GM12878 (cell line): ENCODE data around the gene ADH6. TPM values are rescaled to one million over a fixed set of nuclear protein-coding genes. Genes with fewer than 3 reads are reported as not detected.
"Not testable (repeated sequence)": the region's sequence is repeated elsewhere in the genome, so short reads cannot be mapped to it uniquely, and the experiment has no call there.

Source experiments
- ATAC-seq: fragments of 200-7000 bp; cut with Tn5 transposase; 3 replicates; pipeline ENCODE4 v1.9.1; 2020; ENCODE audit warnings: mild to moderate bottlenecking, moderate library complexity
- BruUV-seq: library from RNA; stranded (reverse); fragments of 400-500 nt; replicated peaks from 2 replicates; lab custom pipeline; 2021; lab: Mats Ljungman, UMichigan
- CTCF ChIA-PET: fragments of 300-600 bp; sonication (Branson Sonifier 250); formaldehyde crosslinking; extraction: SDS; loops from one replicate; lab custom pipeline; 2021; ENCODE audit warnings: inconsistent platforms; lab: Yijun Ruan, JAX
- POLR2A ChIA-PET: fragments of 350-600 bp; formaldehyde crosslinking; extraction: SDS; loops from one replicate; lab custom pipeline; 2021; ENCODE audit warnings: inconsistent platforms; lab: Charles Lee
- RAD21 ChIA-PET: fragments of 300-600 bp; sonication (Branson Sonifier 250); formaldehyde crosslinking; loops from one replicate; lab custom pipeline; 2023; ENCODE audit warnings: antibody characterized with exemption; ENCODE audit not compliant: unreplicated experiment; lab: Charles Lee
- SMC1A ChIA-PET: fragments of 300-600 bp; sonication (Branson Sonifier 250); formaldehyde crosslinking; loops from one replicate; lab custom pipeline; 2023; ENCODE audit not compliant: unreplicated experiment, uncharacterized antibody; lab: Charles Lee
- DNase-seq: peaks from one replicate; pipeline ENCODE4 v3.0.0-alpha.2; 2011; ENCODE audit warnings: low read depth, low spot score
- FAIRE-seq: peaks from 3 replicates; lab custom pipeline; 2011; peaks lifted over from hg19 to GRCh38; lab: Jason Lieb, UNC
- H2AFZ ChIP-seq: 2 replicates; pipeline ENCODE4 v1.6.0; 2011; ENCODE audit warnings: low read depth, low read length, control low read depth; ENCODE audit not compliant: control insufficient read depth
- H3K27ac ChIP-seq: 2 replicates; pipeline ENCODE4 v1.5.1; 2011; ENCODE audit warnings: control low read depth; ENCODE audit not compliant: control insufficient read depth, insufficient read depth
- H3K27me3 ChIP-seq, 2 experiments: replicated peaks in 1 of 2; 2 replicates each; pipeline versions ENCODE4 v1.6.0 to v1.6.1; 2011; ENCODE audit warnings: low read length in 1 of 2; ENCODE audit not compliant: control insufficient read depth in 2 of 2, insufficient read depth in 2 of 2
- H3K36me3 ChIP-seq, 2 experiments: 2 replicates each; pipeline ENCODE4 v1.5.1; 2011; ENCODE audit warnings: low read length in 1 of 2; ENCODE audit not compliant: control insufficient read depth in 2 of 2, insufficient read depth in 2 of 2
- H3K4me1 ChIP-seq: 2 replicates; pipeline ENCODE4 v1.6.1; 2011; ENCODE audit warnings: mild to moderate bottlenecking, low read length, moderate library complexity, mixed read lengths; ENCODE audit not compliant: control insufficient read depth, insufficient read depth
- H3K4me2 ChIP-seq: 2 replicates; pipeline ENCODE4 v1.6.0; 2011; ENCODE audit warnings: control low read depth; ENCODE audit not compliant: control insufficient read depth, insufficient read depth
- H3K4me3 ChIP-seq: fragments of 200-600 bp; sonication (generic); 2 replicates; pipeline ENCODE4 v1.5.1; 2016
- H3K79me2 ChIP-seq: 2 replicates; pipeline ENCODE4 v1.6.0; 2011; ENCODE audit warnings: low read length; ENCODE audit not compliant: control insufficient read depth, insufficient read depth
- H3K9ac ChIP-seq: 2 replicates; pipeline ENCODE4 v1.8.0; 2011; ENCODE audit warnings: low read length, control low read depth, mixed read lengths; ENCODE audit not compliant: control insufficient read depth, insufficient read depth
- H3K9me3 ChIP-seq: replicated peaks from 3 replicates; pipeline ENCODE4 v1.5.1; 2011; ENCODE audit warnings: mild to moderate bottlenecking, low read length; ENCODE audit not compliant: control insufficient read depth, insufficient read depth
- H4K20me1 ChIP-seq: 2 replicates; pipeline ENCODE4 v1.6.0; 2011; ENCODE audit not compliant: control insufficient read depth, insufficient read depth
- BCL11A ChIP-seq: IDR thresholded peaks from 2 replicates; pipeline ENCODE4 v1.6.1; 2011; ENCODE audit warnings: low read depth, low read length
- BMI1 ChIP-seq: fragments of 450-650 bp; IDR thresholded peaks from 2 replicates; pipeline ENCODE4 v1.6.1; 2016; ENCODE audit warnings: mild to moderate bottlenecking, moderate library complexity, borderline replicate concordance
- CEBPB ChIP-seq, 2 experiments: fragments of 150-350 bp in 1 of 2; IDR thresholded peaks; 2 replicates each; pipeline ENCODE4 v1.6.1; 2012 to 2014; ENCODE audit warnings: low read depth in 2 of 2, low read length in 2 of 2, borderline replicate concordance in 1 of 2, inconsistent platforms in 1 of 2
- CHD1 ChIP-seq: IDR thresholded peaks from 2 replicates; pipeline ENCODE4 v1.6.1; 2012; ENCODE audit warnings: low read depth, low read length, improper control_type of control experiment
- ESRRA ChIP-seq: IDR thresholded peaks from 2 replicates; pipeline ENCODE4 v1.6.1; 2012; ENCODE audit warnings: mild to moderate bottlenecking, low read length, improper control_type of control experiment
- GABPA ChIP-seq: IDR thresholded peaks from 2 replicates; pipeline ENCODE4 v1.6.1; 2014; ENCODE audit warnings: antibody characterized with exemption, low read depth, mild to moderate bottlenecking, inconsistent platforms
- KLF5 ChIP-seq: fragments of 450-650 bp; IDR thresholded peaks from 2 replicates; pipeline ENCODE4 v1.6.1; 2014; ENCODE audit warnings: mild to moderate bottlenecking; ENCODE audit not compliant: partially characterized antibody
- MEF2A ChIP-seq: IDR thresholded peaks from 2 replicates; pipeline ENCODE4 v1.6.1; 2011; ENCODE audit warnings: low read depth, mild to moderate bottlenecking, low read length, moderate library complexity; ENCODE audit not compliant: insufficient read depth
- RB1 ChIP-seq: fragments of 450-650 bp; formaldehyde crosslinking; IDR thresholded peaks from 2 replicates; pipeline ENCODE4 v1.6.1; 2017; ENCODE audit warnings: mild to moderate bottlenecking, borderline replicate concordance
- SREBF2 ChIP-seq: IDR thresholded peaks from 2 replicates; pipeline ENCODE4 v1.6.1; 2012; ENCODE audit warnings: mild to moderate bottlenecking, low read length
- STAT3 ChIP-seq: IDR thresholded peaks from 2 replicates; pipeline ENCODE4 v1.6.1; 2011; ENCODE audit warnings: low read depth, low read length, improper control_type of control experiment
- WGBS: methylation state at CpG from one replicate; pipeline ENCODE4 v1.1.6; 2016; ENCODE audit warnings: low lambda C conversion rate; ENCODE audit not compliant: insufficient replicate concordance, insufficient coverage; ENCODE audit errors: missing lambda C conversion rate; 5-methylcytosine and 5-hydroxymethylcytosine counted together
- in situ Hi-C: fragments of 300-500 bp; cut with MboI; formaldehyde crosslinking; loops from 9 replicates; pipeline ENCODE4 v1.14.3; 2018; ENCODE audit warnings: mixed read lengths
- intact Hi-C: fragments of 100-400 bp; cut with micrococcal nuclease; formaldehyde crosslinking; loops from one replicate; pipeline ENCODE4 v1.14.2; 2022; ENCODE audit not compliant: unreplicated experiment
- polyA plus RNA-seq, 11 experiments: library from polyadenylated mRNA; depleted of rRNA in 4 of 11; unstranded in 6 of 11; stranded (reverse) in 5 of 11; fragments of >200 nt; fragmentation: Nextera tagmentation in 4 of 11; fragmentation: Illumina TruSeq in 1 of 11; extraction: Ambion mirVana in 4 of 11; extraction: Trizol in 1 of 11; gene quantifications; 1 replicate in 1 of 11; 2 replicates in 10 of 11; pipeline versions ENCODE4 v1.2.1 to v1.2.3, GENCODE V29; 2011 to 2016; ENCODE audit warnings: inconsistent platforms in 2 of 11, missing spikeins in 2 of 11, low read depth in 1 of 11
- total RNA-seq, 4 experiments: library from RNA; depleted of rRNA in 3 of 4; stranded (reverse); fragments of >200 nt in 3 of 4; fragmentation: Illumina TruSeq in 1 of 4; extraction: Trizol in 1 of 4; gene quantifications; 2 replicates each; pipeline versions ENCODE4 v1.2.1 to v1.2.3, GENCODE V29; 2013 to 2021
- TF ChIP-seq, protein P1 (sequence below): fragments of 450-650 bp; IDR thresholded peaks from 2 replicates; pipeline ENCODE4 v1.6.1; 2017; ENCODE audit warnings: mild to moderate bottlenecking
- TF ChIP-seq, protein P2 (sequence below): fragments of 450-650 bp; IDR thresholded peaks from 2 replicates; pipeline ENCODE4 v1.6.1; 2017; ENCODE audit warnings: low read depth, mild to moderate bottlenecking, moderate library complexity

The ADH6 gene
- total and polyA plus RNA-seq, 10 of the 15 experiments (the other 5 are each of a cell fraction or from before 2014, with no cell fraction given): 0.03 to 0.16 TPM; not detected in 8

DNA sequence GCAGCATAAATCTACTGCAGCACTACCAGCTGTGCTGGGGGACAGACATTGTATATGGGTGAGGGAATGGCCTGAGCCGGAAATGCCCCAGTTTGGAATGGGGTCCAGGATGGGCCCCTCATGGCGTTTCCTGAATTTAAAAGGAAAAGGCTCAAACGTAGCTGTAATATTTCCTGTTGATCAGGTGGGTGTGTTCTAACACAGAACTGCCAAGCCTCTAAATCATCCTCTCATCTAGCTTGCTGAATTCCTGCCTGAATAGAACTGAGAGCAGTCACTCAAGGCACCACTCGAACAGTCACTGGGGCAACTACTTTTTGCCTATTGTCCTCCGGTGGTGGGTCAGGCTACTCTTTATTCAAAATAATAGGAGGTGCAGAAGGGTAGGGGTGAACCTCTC lies 28.7 kb downstream of the ADH6 start:
- FAIRE-seq: no peak
- H3K79me2 ChIP-seq: no peaks in the 10 kb centered on the region
- in situ Hi-C loops: no loop called here
- H3K9ac ChIP-seq: no peak overlapping the region
- SMC1A ChIA-PET: no interaction called here
- DNase-seq: no peak
- no peak overlapping the region for H3K27ac ChIP-seq
- BruUV-seq: no TSS peak
- no peaks in the 10 kb centered on the region for H3K4me1 ChIP-seq
- no peak for ATAC-seq
- no peak overlapping the region for H2AFZ ChIP-seq
- H3K27me3 ChIP-seq: no peaks in the 10 kb centered on the region
- no peaks in the 10 kb centered on the region for H4K20me1 ChIP-seq
- no peak overlapping the region for H3K4me3 ChIP-seq
- CTCF ChIA-PET: no interaction called here
- TF ChIP-seq, protein P1, sequence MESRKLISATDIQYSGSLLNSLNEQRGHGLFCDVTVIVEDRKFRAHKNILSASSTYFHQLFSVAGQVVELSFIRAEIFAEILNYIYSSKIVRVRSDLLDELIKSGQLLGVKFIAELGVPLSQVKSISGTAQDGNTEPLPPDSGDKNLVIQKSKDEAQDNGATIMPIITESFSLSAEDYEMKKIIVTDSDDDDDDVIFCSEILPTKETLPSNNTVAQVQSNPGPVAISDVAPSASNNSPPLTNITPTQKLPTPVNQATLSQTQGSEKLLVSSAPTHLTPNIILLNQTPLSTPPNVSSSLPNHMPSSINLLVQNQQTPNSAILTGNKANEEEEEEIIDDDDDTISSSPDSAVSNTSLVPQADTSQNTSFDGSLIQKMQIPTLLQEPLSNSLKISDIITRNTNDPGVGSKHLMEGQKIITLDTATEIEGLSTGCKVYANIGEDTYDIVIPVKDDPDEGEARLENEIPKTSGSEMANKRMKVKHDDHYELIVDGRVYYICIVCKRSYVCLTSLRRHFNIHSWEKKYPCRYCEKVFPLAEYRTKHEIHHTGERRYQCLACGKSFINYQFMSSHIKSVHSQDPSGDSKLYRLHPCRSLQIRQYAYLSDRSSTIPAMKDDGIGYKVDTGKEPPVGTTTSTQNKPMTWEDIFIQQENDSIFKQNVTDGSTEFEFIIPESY: no peak
- TF ChIP-seq, protein P2, sequence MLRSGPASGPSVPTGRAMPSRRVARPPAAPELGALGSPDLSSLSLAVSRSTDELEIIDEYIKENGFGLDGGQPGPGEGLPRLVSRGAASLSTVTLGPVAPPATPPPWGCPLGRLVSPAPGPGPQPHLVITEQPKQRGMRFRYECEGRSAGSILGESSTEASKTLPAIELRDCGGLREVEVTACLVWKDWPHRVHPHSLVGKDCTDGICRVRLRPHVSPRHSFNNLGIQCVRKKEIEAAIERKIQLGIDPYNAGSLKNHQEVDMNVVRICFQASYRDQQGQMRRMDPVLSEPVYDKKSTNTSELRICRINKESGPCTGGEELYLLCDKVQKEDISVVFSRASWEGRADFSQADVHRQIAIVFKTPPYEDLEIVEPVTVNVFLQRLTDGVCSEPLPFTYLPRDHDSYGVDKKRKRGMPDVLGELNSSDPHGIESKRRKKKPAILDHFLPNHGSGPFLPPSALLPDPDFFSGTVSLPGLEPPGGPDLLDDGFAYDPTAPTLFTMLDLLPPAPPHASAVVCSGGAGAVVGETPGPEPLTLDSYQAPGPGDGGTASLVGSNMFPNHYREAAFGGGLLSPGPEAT: no peak
- TF ChIP-seq BCL11A (no peak), STAT3 (no peak), SREBF2 (no peak), MEF2A (no peak), BMI1 (no peak), ESRRA (no peak), CHD1 (no peak), CEBPB (IDR thresholded peaks at IDR 0.05; ENCODE audit: borderline replicate concordance in 1 of 2, low read depth in 2 of 2, low read length in 2 of 2) (no peak), KLF5 (no peak), GABPA (no peak), RB1 (no peak)
- TF ChIP-seq, all 136 proteins: peak for 0
- Histone ChIP-seq H3K4me2 (no peak overlapping the region), H3K36me3 (no peaks in the 10 kb centered on the region), H3K9me3 (no peaks in the 10 kb centered on the region; the same call in 2 of the 3 replicates)
- POLR2A ChIA-PET: no interaction called here
- RAD21 ChIA-PET: no interaction called here
- intact Hi-C loops: no loop called here
- WGBS: 11% methylated on average over 5 of the region's 5 CpGs

DNA sequence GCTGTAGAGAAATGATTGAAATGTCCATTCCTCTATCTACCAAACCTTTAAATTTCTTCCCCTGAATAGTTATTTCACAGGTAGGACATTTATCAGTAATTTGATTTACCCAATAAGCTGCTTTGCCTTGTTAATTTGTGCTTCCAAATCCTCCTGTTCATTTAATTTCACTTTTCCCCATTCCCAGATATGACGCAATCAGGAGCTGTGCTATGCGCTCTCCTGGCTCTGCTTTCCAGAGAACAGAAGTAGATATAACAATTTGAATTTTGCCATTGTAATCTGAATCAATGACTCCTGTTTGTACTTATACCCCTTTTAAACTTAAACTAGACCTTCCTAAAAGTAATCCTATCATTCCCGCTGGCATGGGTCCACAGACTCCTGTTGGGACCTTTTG lies 29.1 kb downstream of the ADH6 start:
- H4K20me1 ChIP-seq, H2AFZ ChIP-seq, H3K9me3 ChIP-seq, H3K4me3 ChIP-seq, intact Hi-C loops, FAIRE-seq, ATAC-seq, H3K4me2 ChIP-seq, in situ Hi-C loops, SMC1A ChIA-PET, H3K9ac ChIP-seq, CTCF ChIA-PET, RAD21 ChIA-PET, BruUV-seq, POLR2A ChIA-PET, DNase-seq, H3K27ac ChIP-seq, H3K27me3 ChIP-seq, H3K79me2 ChIP-seq, H3K36me3 ChIP-seq, H3K4me1 ChIP-seq: not testable (repeated sequence)
- 45% methylated on average over 3 of the region's 3 CpGs for WGBS
